KMS-11 (cell line): ENCODE results near the gene SLC7A6.

Experiments
- H2AFZ ChIP-seq: fragments of 200-600 bp; sonication (generic); 2 replicates; pipeline ENCODE4 v1.6.1; 2016; ENCODE audit warnings: antibody characterized with exemption, mixed run types, low read depth
- H3K27ac ChIP-seq: fragments of 200-600 bp; sonication (generic); 2 replicates; pipeline ENCODE4 v1.6.1; 2016; ENCODE audit warnings: mild to moderate bottlenecking, mixed run types
- H3K27me3 ChIP-seq: fragments of 200-600 bp; sonication (generic); 2 replicates; pipeline ENCODE4 v1.6.1; 2017; ENCODE audit warnings: mild to moderate bottlenecking, low read depth, mixed run types, moderate library complexity; ENCODE audit not compliant: insufficient read depth
- H3K36me3 ChIP-seq: fragments of 200-600 bp; sonication (generic); 2 replicates; pipeline ENCODE4 v1.6.1; 2017; ENCODE audit warnings: mild to moderate bottlenecking, mixed run types; ENCODE audit not compliant: insufficient read depth
- H3K4me1 ChIP-seq: fragments of 200-600 bp; sonication (generic); 2 replicates; pipeline ENCODE4 v1.6.1; 2016; ENCODE audit warnings: mild to moderate bottlenecking, low read depth, mixed run types; ENCODE audit not compliant: poor library complexity, severe bottlenecking
- H3K4me2 ChIP-seq: fragments of 200-600 bp; sonication (generic); 2 replicates; pipeline ENCODE4 v1.7.0; 2016; ENCODE audit warnings: mild to moderate bottlenecking, mixed run types
- H3K4me3 ChIP-seq: fragments of 200-600 bp; sonication (generic); IDR thresholded peaks from 2 replicates; pipeline ENCODE4 v1.6.1; 2017; ENCODE audit warnings: low read depth, low read length, mixed read lengths; ENCODE audit not compliant: insufficient read depth
- H3K79me2 ChIP-seq: fragments of 200-600 bp; sonication (generic); 2 replicates; pipeline ENCODE4 v1.6.1; 2016; ENCODE audit warnings: low read depth, mixed run types; ENCODE audit not compliant: insufficient read depth
- H3K9ac ChIP-seq: fragments of 200-600 bp; sonication (generic); 2 replicates; pipeline ENCODE4 v1.6.1; 2016; ENCODE audit warnings: mild to moderate bottlenecking, mixed run types
- H4K20me1 ChIP-seq: fragments of 200-600 bp; sonication (generic); 2 replicates; pipeline ENCODE4 v1.6.1; 2016; ENCODE audit warnings: mild to moderate bottlenecking, mixed run types; ENCODE audit not compliant: insufficient read depth
- CTCF ChIP-seq: fragments of 200-600 bp; sonication (generic); conservative IDR thresholded peaks from 2 replicates; pipeline ENCODE4 v1.6.1; 2017; ENCODE audit warnings: low read depth, mild to moderate bottlenecking, antibody characterized with exemption, low read length, moderate library complexity, mixed read lengths

The SLC7A6 gene

GRCh38 chr16:68335175-68335574 is 70.8 kb downstream of the SLC7A6 start:
- Histone ChIP-seq H3K4me2 (no peak overlapping the region), H3K4me1 (peaks cover 23% of the 10 kb centered on the region), H3K36me3 (peaks cover 7% of the 10 kb centered on the region; the same call in 1 of the 2 replicates), H3K27ac (no peak overlapping the region), H3K9ac (no peak overlapping the region), H3K4me3 (no peak overlapping the region), H3K79me2 (no peaks in the 10 kb centered on the region), H3K27me3 (no peaks in the 10 kb centered on the region), H2AFZ (no peak overlapping the region), H4K20me1 (no peaks in the 10 kb centered on the region)
- TF ChIP-seq CTCF = no peak

GRCh38 chr16:68338326-68339119 is 74.2 kb downstream of the SLC7A6 start:
- H3K4me1 ChIP-seq = no peaks in the 10 kb centered on the region
- no peak overlapping the region for H3K4me3 ChIP-seq
- H3K9ac ChIP-seq = no peak overlapping the region
- no peak overlapping the region for H2AFZ ChIP-seq
- TF ChIP-seq CTCF = no peak
- peaks cover 17% of the 10 kb centered on the region; the same call in 1 of the 2 replicates for H3K36me3 ChIP-seq
- H3K27ac ChIP-seq = no peak overlapping the region
- no peaks in the 10 kb centered on the region for H4K20me1 ChIP-seq
- no peaks in the 10 kb centered on the region for H3K79me2 ChIP-seq
- no peaks in the 10 kb centered on the region for H3K27me3 ChIP-seq
- H3K4me2 ChIP-seq = no peak overlapping the region

GRCh38 chr16:68339214-68339613 is 74.9 kb downstream of the SLC7A6 start:
- TF ChIP-seq CTCF = no peak
- Histone ChIP-seq H3K36me3 (peaks cover 17% of the 10 kb centered on the region; the same call in 1 of the 2 replicates), H3K9ac (no peak overlapping the region), H3K27me3 (no peaks in the 10 kb centered on the region), H3K79me2 (no peaks in the 10 kb centered on the region), H3K27ac (no peak overlapping the region), H3K4me3 (no peak overlapping the region), H4K20me1 (no peaks in the 10 kb centered on the region), H3K4me2 (no peak overlapping the region), H2AFZ (no peak overlapping the region), H3K4me1 (no peaks in the 10 kb centered on the region)

DNA sequence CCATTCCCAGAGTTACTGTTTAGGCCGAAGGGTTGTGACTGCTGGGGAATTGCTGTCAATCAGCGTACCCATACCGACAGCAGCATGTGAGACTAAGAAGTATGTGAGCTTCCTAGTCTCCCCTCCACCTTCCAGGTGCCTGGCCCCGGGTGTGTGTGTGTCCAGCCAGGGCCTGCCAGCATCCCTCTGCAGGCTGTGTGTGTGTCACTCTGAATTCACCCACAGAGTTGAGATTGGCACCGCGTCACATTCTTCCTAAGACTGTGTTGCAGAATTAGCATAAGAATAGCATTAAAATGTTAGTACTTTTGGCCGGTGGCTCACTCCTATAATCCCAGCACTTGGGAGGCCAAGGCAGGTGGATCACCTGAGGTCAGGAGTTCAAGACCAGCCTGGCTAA is 78.3 kb downstream of the SLC7A6 start:
- no peaks in the 10 kb centered on the region for H3K4me1 ChIP-seq
- no peak for TF ChIP-seq CTCF
- H3K27me3 ChIP-seq = no peaks in the 10 kb centered on the region
- no peaks in the 10 kb centered on the region for H4K20me1 ChIP-seq
- peaks cover 14% of the 10 kb centered on the region; the same call in 1 of the 2 replicates for H3K36me3 ChIP-seq
- H3K79me2 ChIP-seq = no peaks in the 10 kb centered on the region
- no peak overlapping the region for H3K4me2 ChIP-seq
- H2AFZ ChIP-seq = no peak overlapping the region
- H3K27ac ChIP-seq = no peak overlapping the region
- H3K4me3 ChIP-seq = no peak overlapping the region
- H3K9ac ChIP-seq = no peak overlapping the region
